Caco-2 (cell line): Measurements from ENCODE around the gene SOX1. TPM values are rescaled to one million over a fixed set of nuclear protein-coding genes. Genes with fewer than 3 reads are reported as not detected.

Source experiments
- BruUV-seq: library from RNA; stranded (reverse); fragments of 400-500 nt; replicated peaks from 2 replicates; lab custom pipeline; 2021; lab: Mats Ljungman, UMichigan
- CTCF ChIA-PET: fragments of 300-600 bp; sonication (Branson Sonifier 250); formaldehyde crosslinking; loops from one replicate; lab custom pipeline; 2022; ENCODE audit warnings: antibody characterized with exemption; lab: Charles Lee
- POLR2A ChIA-PET: fragments of 300-600 bp; sonication (Branson Sonifier 250); formaldehyde crosslinking; loops from one replicate; lab custom pipeline; 2022; ENCODE audit warnings: antibody characterized with exemption; lab: Charles Lee
- DNase-seq, 2 experiments: peaks; one replicate each; pipeline versions ENCODE4 v3.0.0 to v3.0.0-alpha.2; 2020 to 2022
- H3K27me3 ChIP-seq: replicated peaks from 2 replicates; pipeline ENCODE4 v1.6.0; 2011; ENCODE audit warnings: low read length; ENCODE audit not compliant: control insufficient read depth, insufficient read depth
- H3K36me3 ChIP-seq: 2 replicates; pipeline ENCODE4 v1.5.1; 2011; ENCODE audit warnings: low read length; ENCODE audit not compliant: control insufficient read depth, insufficient read depth
- H3K4me1 ChIP-seq: fragments of 250-450 bp; sonication (Bioruptor Pico); 2 replicates; pipeline ENCODE4 v1.5.1; 2020; ENCODE audit warnings: mild to moderate bottlenecking
- H3K4me3 ChIP-seq: 2 replicates; pipeline ENCODE4 v1.5.1; 2011; ENCODE audit warnings: low read depth, mild to moderate bottlenecking, control low read depth, low read length
- H3K9me3 ChIP-seq: fragments of 250-450 bp; sonication (Bioruptor Pico); 2 replicates; pipeline ENCODE4 v1.5.1; 2020; ENCODE audit warnings: mild to moderate bottlenecking, moderate library complexity
- H3K27ac Mint-ChIP-seq: one replicate; pipeline ENCODE4 v1.8.0; 2022; ENCODE audit warnings: mixed read lengths; ENCODE audit not compliant: unreplicated experiment
- H3K27me3 Mint-ChIP-seq: one replicate; pipeline ENCODE4 v1.8.0; 2022; ENCODE audit warnings: mixed read lengths; ENCODE audit not compliant: insufficient read depth, unreplicated experiment
- H3K36me3 Mint-ChIP-seq: one replicate; pipeline ENCODE4 v1.8.0; 2022; ENCODE audit warnings: mild to moderate bottlenecking, mixed read lengths; ENCODE audit not compliant: insufficient read depth, unreplicated experiment
- H3K4me1 Mint-ChIP-seq: one replicate; pipeline ENCODE4 v1.8.0; 2022; ENCODE audit warnings: low read depth, mixed read lengths; ENCODE audit not compliant: unreplicated experiment
- H3K4me3 Mint-ChIP-seq: one replicate; pipeline ENCODE4 v1.8.0; 2022; ENCODE audit warnings: mild to moderate bottlenecking, moderate library complexity, mixed read lengths; ENCODE audit not compliant: unreplicated experiment
- H3K9me3 Mint-ChIP-seq: one replicate; pipeline ENCODE4 v1.8.0; 2022; ENCODE audit warnings: mixed read lengths; ENCODE audit not compliant: unreplicated experiment
- intact Hi-C: fragments of 100-400 bp; cut with micrococcal nuclease; formaldehyde crosslinking; loops from one replicate; pipeline ENCODE4 v1.10.0; 2022; ENCODE audit not compliant: unreplicated experiment
- total RNA-seq: library from RNA; stranded (reverse); gene quantifications from 2 replicates; pipeline ENCODE4 v1.2.3, GENCODE V29; 2022
- TF ChIP-seq, protein P1 (sequence below), 2 experiments: fragments of 200-600 bp in 1 of 2; IDR thresholded peaks; 1 replicate in 1 of 2; 2 replicates in 1 of 2; pipeline versions ENCODE4 v1.5.1 to v1.8.0; 2011 to 2022; ENCODE audit warnings: antibody characterized with exemption in 1 of 2, control low read depth in 1 of 2, inconsistent platforms in 1 of 2, low read depth in 1 of 2, low read length in 1 of 2, mild to moderate bottlenecking in 1 of 2, moderate library complexity in 1 of 2; ENCODE audit not compliant: insufficient read depth in 1 of 2, severe bottlenecking in 1 of 2, unreplicated experiment in 1 of 2

Gene SOX1
- total RNA-seq, 1 experiment from 2014 or later = 1.7 TPM

DNA sequence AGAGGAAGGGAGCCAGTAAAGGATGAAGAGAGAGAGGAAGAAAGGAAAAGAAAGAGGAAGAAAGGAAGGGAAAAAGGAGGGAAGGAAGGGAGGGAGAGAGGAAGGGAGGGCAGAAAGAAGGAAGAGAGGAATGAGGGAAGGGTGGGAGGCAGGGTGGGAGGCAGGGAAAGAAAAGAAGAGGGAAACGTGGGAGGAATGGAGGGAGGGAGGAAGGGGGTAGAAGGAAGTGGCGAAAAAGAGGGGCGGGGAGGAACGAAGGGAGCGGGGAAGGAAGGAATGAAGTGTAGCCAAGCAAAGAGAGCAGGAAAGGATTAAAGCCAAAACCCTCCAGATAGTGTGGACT, 53.1 kb downstream of the SOX1 start:
- ChIA-PET POLR2A (no interaction called here), CTCF (no interaction called here)
- Mint-ChIP-seq H3K27me3 (peaks cover 25% of the 10 kb centered on the region), H3K4me1 (no peaks in the 10 kb centered on the region), H3K36me3 (no peaks in the 10 kb centered on the region), H3K27ac (no peak overlapping the region), H3K9me3 (no peaks in the 10 kb centered on the region), H3K4me3 (no peak overlapping the region)
- TF ChIP-seq, protein P1, sequence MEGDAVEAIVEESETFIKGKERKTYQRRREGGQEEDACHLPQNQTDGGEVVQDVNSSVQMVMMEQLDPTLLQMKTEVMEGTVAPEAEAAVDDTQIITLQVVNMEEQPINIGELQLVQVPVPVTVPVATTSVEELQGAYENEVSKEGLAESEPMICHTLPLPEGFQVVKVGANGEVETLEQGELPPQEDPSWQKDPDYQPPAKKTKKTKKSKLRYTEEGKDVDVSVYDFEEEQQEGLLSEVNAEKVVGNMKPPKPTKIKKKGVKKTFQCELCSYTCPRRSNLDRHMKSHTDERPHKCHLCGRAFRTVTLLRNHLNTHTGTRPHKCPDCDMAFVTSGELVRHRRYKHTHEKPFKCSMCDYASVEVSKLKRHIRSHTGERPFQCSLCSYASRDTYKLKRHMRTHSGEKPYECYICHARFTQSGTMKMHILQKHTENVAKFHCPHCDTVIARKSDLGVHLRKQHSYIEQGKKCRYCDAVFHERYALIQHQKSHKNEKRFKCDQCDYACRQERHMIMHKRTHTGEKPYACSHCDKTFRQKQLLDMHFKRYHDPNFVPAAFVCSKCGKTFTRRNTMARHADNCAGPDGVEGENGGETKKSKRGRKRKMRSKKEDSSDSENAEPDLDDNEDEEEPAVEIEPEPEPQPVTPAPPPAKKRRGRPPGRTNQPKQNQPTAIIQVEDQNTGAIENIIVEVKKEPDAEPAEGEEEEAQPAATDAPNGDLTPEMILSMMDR (IDR thresholded peaks at IDR 0.05; ENCODE audit: insufficient read depth in 1 of 2, low read depth in 1 of 2, low read length in 1 of 2, severe bottlenecking in 1 of 2, unreplicated experiment in 1 of 2) = no peak
- intact Hi-C loops = no loop called here
- Histone ChIP-seq H3K4me3 (no peak overlapping the region), H3K4me1 (no peaks in the 10 kb centered on the region), H3K27me3 (peaks cover 2% of the 10 kb centered on the region; the same call in 1 of the 2 replicates), H3K9me3 (no peaks in the 10 kb centered on the region), H3K36me3 (no peaks in the 10 kb centered on the region)
- no peak for DNase-seq
- no TSS peak for BruUV-seq
